GM18526 (cell line): ENCODE results near the gene DDX1.

Experiments used
- POLR2A ChIP-seq: IDR thresholded peaks from 3 replicates; pipeline ENCODE4 v1.6.1; 2011; ENCODE audit not compliant: insufficient read length; ENCODE audit errors: extremely low read depth

The DDX1 gene

GRCh38 chr2:15626126-15626525 is 34.5 kb downstream of the DDX1 start:
- no peak for TF ChIP-seq POLR2A

- TF ChIP-seq POLR2A, result no peak
These were observed 35.3 kb downstream of the DDX1 start for GRCh38 chr2:15626967-15627366.

- TF ChIP-seq POLR2A, result no peak
These were observed 36.4 kb downstream of the DDX1 start for GRCh38 chr2:15627817-15628684.

GRCh38 chr2:15628899-15629855 is 37.5 kb downstream of the DDX1 start:
- TF ChIP-seq POLR2A, result no peak

GRCh38 chr2:15630121-15630977 is 38.7 kb downstream of the DDX1 start:
- TF ChIP-seq POLR2A, result no peak

- TF ChIP-seq POLR2A, result no peak
These were observed 39.5 kb downstream of the DDX1 start for GRCh38 chr2:15630978-15631719.

GRCh38 chr2:15631883-15632282 is 40.2 kb downstream of the DDX1 start:
- no peak for TF ChIP-seq POLR2A

GRCh38 chr2:15633043-15633970 is 41.6 kb downstream of the DDX1 start:
- no peak for TF ChIP-seq POLR2A

GRCh38 chr2:15633971-15634346 is 42.3 kb downstream of the DDX1 start:
- TF ChIP-seq POLR2A, result no peak

- TF ChIP-seq POLR2A, result no peak
These were observed 43.3 kb downstream of the DDX1 start for GRCh38 chr2:15634846-15635490.

GRCh38 chr2:15636972-15637785 is 45.5 kb downstream of the DDX1 start:
- no peak for TF ChIP-seq POLR2A

GRCh38 chr2:15638720-15639119 is 47.1 kb downstream of the DDX1 start:
- TF ChIP-seq POLR2A, result no peak
